PC-3 (cell line): Measurements from ENCODE around the gene NEURL3. TPM values are rescaled to one million over a fixed set of nuclear protein-coding genes. Genes with fewer than 3 reads are reported as not detected.

Source experiments
- ATAC-seq: fragments of 200-7000 bp; cut with Tn5 transposase; 2 replicates; pipeline ENCODE4 v1.9.1; 2020; ENCODE audit warnings: mild to moderate bottlenecking, moderate library complexity
- BruUV-seq: library from RNA; stranded (reverse); fragments of 400-500 nt; replicated peaks from 2 replicates; lab custom pipeline; 2021; lab: Mats Ljungman, UMichigan
- CTCF ChIA-PET: fragments of 300-600 bp; sonication (Branson Sonifier 250); formaldehyde crosslinking; loops from one replicate; lab custom pipeline; 2022; ENCODE audit warnings: antibody characterized with exemption; lab: Charles Lee
- POLR2A ChIA-PET: fragments of 300-600 bp; sonication (Branson Sonifier 250); formaldehyde crosslinking; loops from one replicate; lab custom pipeline; 2022; ENCODE audit warnings: antibody characterized with exemption; ENCODE audit not compliant: unreplicated experiment; lab: Charles Lee
- DNase-seq: peaks from one replicate; pipeline ENCODE4 v3.0.0-alpha.2; 2015
- H2AFZ ChIP-seq: fragments of 300-600 bp; sonication (generic); 2 replicates; pipeline ENCODE4 v1.6.0; 2016; ENCODE audit warnings: antibody characterized with exemption, low read length
- H3F3A ChIP-seq: fragments of 300-600 bp; sonication (generic); one replicate; pipeline ENCODE4 v1.6.0; 2017; ENCODE audit warnings: antibody characterized with exemption, low read length, control low read depth, mild to moderate bottlenecking; ENCODE audit not compliant: unreplicated experiment
- H3K27ac ChIP-seq: fragments of 300-600 bp; sonication (generic); 2 replicates; pipeline ENCODE4 v1.5.1; 2016; ENCODE audit warnings: mild to moderate bottlenecking, low read length
- H3K27me3 ChIP-seq: fragments of 300-600 bp; sonication (generic); 2 replicates; pipeline ENCODE4 v1.6.1; 2016; ENCODE audit warnings: low read length, mixed read lengths
- H3K36me3 ChIP-seq: fragments of 300-600 bp; sonication (generic); 2 replicates; pipeline ENCODE4 v1.6.1; 2016; ENCODE audit warnings: low read depth, mixed run types, low read length, mixed read lengths
- H3K4me1 ChIP-seq: fragments of 300-600 bp; sonication (generic); 2 replicates; pipeline ENCODE4 v1.5.1; 2016; ENCODE audit warnings: low read length; ENCODE audit not compliant: insufficient read depth
- H3K4me2 ChIP-seq: fragments of 300-600 bp; sonication (generic); 2 replicates; pipeline ENCODE4 v1.6.0; 2016; ENCODE audit warnings: low read length
- H3K4me3 ChIP-seq: fragments of 300-600 bp; sonication (generic); 2 replicates; pipeline ENCODE4 v1.5.1; 2016; ENCODE audit warnings: mild to moderate bottlenecking, low read length, mixed read lengths
- H3K79me2 ChIP-seq: fragments of 300-600 bp; sonication (generic); 2 replicates; pipeline ENCODE4 v1.6.1; 2017; ENCODE audit warnings: low read length, mixed read lengths
- H3K9ac ChIP-seq: fragments of 300-600 bp; sonication (generic); 2 replicates; pipeline ENCODE4 v1.6.0; 2016; ENCODE audit warnings: mild to moderate bottlenecking, low read length
- H3K9me2 ChIP-seq: fragments of 300-600 bp; sonication (generic); replicated peaks from 2 replicates; pipeline ENCODE4 v1.6.1; 2016; ENCODE audit warnings: mixed run types, low read length, mixed read lengths
- H3K9me3 ChIP-seq: fragments of 300-600 bp; sonication (generic); 2 replicates; pipeline ENCODE4 v1.6.1; 2016; ENCODE audit warnings: low read length, mixed read lengths
- H4K20me1 ChIP-seq: fragments of 300-600 bp; sonication (generic); 2 replicates; pipeline ENCODE4 v1.6.1; 2016; ENCODE audit warnings: low read length, mixed read lengths
- CTCF ChIP-seq: fragments of 300-600 bp; sonication (generic); conservative IDR thresholded peaks from 2 replicates; pipeline ENCODE4 v1.5.1; 2017; ENCODE audit warnings: antibody characterized with exemption, low read depth, mild to moderate bottlenecking, low read length
- EZH2 ChIP-seq: fragments of 300-600 bp; sonication (generic); IDR thresholded peaks from one replicate; pipeline ENCODE4 v1.6.1; 2017; ENCODE audit warnings: antibody characterized with exemption, mild to moderate bottlenecking, low read length; ENCODE audit not compliant: unreplicated experiment
- EZH2phosphoT487 ChIP-seq: fragments of 300-600 bp; sonication (generic); IDR thresholded peaks from 2 replicates; pipeline ENCODE4 v1.6.1; 2018; ENCODE audit warnings: mild to moderate bottlenecking, antibody characterized with exemption, low read length, borderline replicate concordance
- intact Hi-C: fragments of 100-400 bp; cut with micrococcal nuclease; formaldehyde crosslinking; loops from 2 replicates; pipeline ENCODE4 v1.9.0; 2023
- total RNA-seq: library from RNA; depleted of rRNA; stranded (reverse); fragments of >200 nt; gene quantifications from 2 replicates; pipeline ENCODE4 v1.2.3, GENCODE V29; 2014

NEURL3 gene
- total RNA-seq, 1 experiment from 2014 or later, result 0.18 TPM

- intact Hi-C loops, result no loop called here
- H3K4me2 ChIP-seq, result no peak overlapping the region
- H3K36me3 ChIP-seq, result no peaks in the 10 kb centered on the region
- H3F3A ChIP-seq, result no peaks in the 10 kb centered on the region
- H3K27ac ChIP-seq, result no peak overlapping the region
- CTCF ChIA-PET, result interaction anchor here (0.7 kb wide), 1 partner anchor 13 kb away, joined by 7 read pairs; no protein-coding TSS in a partner anchor
- H2AFZ ChIP-seq, result no peak overlapping the region
- peaks cover 27% of the 10 kb centered on the region for H3K4me1 ChIP-seq
- no peak overlapping the region for H3K9ac ChIP-seq
- BruUV-seq, result no TSS peak
- POLR2A ChIA-PET, result no interaction called here
- H3K9me3 ChIP-seq, result no peaks in the 10 kb centered on the region
- H3K79me2 ChIP-seq, result no peaks in the 10 kb centered on the region
- H3K4me3 ChIP-seq, result no peak overlapping the region
- ATAC-seq, result no peak
- no peaks in the 10 kb centered on the region for H3K9me2 ChIP-seq
- no peaks in the 10 kb centered on the region for H4K20me1 ChIP-seq
- no peak for DNase-seq
- H3K27me3 ChIP-seq, result no peaks in the 10 kb centered on the region
- TF ChIP-seq EZH2 (no peak), CTCF (no peak), EZH2phosphoT487 (no peak)
Measured at GRCh38 chr2:96553176-96553956, 48.2 kb upstream of the NEURL3 start.

GRCh38 chr2:96552315-96553175 is 47.4 kb upstream of the NEURL3 start:
- CTCF ChIA-PET, result no interaction called here
- peaks cover 27% of the 10 kb centered on the region for H3K4me1 ChIP-seq
- no peak overlapping the region for H2AFZ ChIP-seq
- no peaks in the 10 kb centered on the region for H3K9me3 ChIP-seq
- no peak overlapping the region for H3K4me2 ChIP-seq
- H3K9me2 ChIP-seq, result no peaks in the 10 kb centered on the region
- BruUV-seq, result no TSS peak
- H3K27me3 ChIP-seq, result no peaks in the 10 kb centered on the region
- H3F3A ChIP-seq, result no peaks in the 10 kb centered on the region
- POLR2A ChIA-PET, result no interaction called here
- no peaks in the 10 kb centered on the region for H4K20me1 ChIP-seq
- no peak overlapping the region for H3K4me3 ChIP-seq
- H3K27ac ChIP-seq, result no peak overlapping the region
- TF ChIP-seq CTCF (no peak), EZH2 (no peak), EZH2phosphoT487 (no peak)
- ATAC-seq (no peak), DNase-seq (no peak)
- no peaks in the 10 kb centered on the region for H3K79me2 ChIP-seq
- intact Hi-C loops, result no loop called here
- H3K36me3 ChIP-seq, result no peaks in the 10 kb centered on the region
- no peak overlapping the region for H3K9ac ChIP-seq
